AG09309 (cell line): ENCODE data around the gene ANKRD13C.

Source experiments
- DNase-seq: peaks from one replicate; pipeline ENCODE4 v3.0.0-alpha.2; 2010; ENCODE audit warnings: low read depth
- H3K4me3 ChIP-seq: 2 replicates; pipeline ENCODE4 v1.5.1; 2011; ENCODE audit warnings: mild to moderate bottlenecking, low read depth, low read length, moderate library complexity; ENCODE audit not compliant: control insufficient read depth
- TF ChIP-seq, protein P1 (sequence below): IDR thresholded peaks from 2 replicates; pipeline ENCODE4 v1.5.1; 2011; ENCODE audit warnings: mild to moderate bottlenecking, low read depth, low read length, inconsistent platforms; ENCODE audit not compliant: insufficient read depth, control insufficient read depth; ENCODE audit errors: missing control alignments

Gene ANKRD13C

DNA sequence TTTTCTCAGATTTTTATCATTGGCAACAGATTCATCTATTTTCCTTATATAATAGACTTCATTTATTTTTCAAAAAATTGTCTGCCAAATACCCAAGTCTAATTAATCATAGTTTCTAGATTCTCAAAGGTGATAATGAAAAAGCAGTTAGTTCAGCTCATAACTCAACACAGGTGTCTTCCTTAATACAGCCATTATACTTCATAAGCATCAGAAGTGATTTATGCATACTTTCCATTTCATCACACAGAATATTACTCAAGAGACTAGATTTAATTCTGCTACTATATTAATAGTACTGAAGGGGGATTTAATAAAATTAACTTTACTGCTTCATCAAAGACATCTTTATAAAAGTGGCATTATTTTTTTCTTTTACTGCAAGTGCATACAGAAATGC is 114.6 kb downstream of the ANKRD13C start:
- TF ChIP-seq, protein P1, sequence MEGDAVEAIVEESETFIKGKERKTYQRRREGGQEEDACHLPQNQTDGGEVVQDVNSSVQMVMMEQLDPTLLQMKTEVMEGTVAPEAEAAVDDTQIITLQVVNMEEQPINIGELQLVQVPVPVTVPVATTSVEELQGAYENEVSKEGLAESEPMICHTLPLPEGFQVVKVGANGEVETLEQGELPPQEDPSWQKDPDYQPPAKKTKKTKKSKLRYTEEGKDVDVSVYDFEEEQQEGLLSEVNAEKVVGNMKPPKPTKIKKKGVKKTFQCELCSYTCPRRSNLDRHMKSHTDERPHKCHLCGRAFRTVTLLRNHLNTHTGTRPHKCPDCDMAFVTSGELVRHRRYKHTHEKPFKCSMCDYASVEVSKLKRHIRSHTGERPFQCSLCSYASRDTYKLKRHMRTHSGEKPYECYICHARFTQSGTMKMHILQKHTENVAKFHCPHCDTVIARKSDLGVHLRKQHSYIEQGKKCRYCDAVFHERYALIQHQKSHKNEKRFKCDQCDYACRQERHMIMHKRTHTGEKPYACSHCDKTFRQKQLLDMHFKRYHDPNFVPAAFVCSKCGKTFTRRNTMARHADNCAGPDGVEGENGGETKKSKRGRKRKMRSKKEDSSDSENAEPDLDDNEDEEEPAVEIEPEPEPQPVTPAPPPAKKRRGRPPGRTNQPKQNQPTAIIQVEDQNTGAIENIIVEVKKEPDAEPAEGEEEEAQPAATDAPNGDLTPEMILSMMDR, result no peak
- no peak for DNase-seq
- no peak overlapping the region for H3K4me3 ChIP-seq

DNA sequence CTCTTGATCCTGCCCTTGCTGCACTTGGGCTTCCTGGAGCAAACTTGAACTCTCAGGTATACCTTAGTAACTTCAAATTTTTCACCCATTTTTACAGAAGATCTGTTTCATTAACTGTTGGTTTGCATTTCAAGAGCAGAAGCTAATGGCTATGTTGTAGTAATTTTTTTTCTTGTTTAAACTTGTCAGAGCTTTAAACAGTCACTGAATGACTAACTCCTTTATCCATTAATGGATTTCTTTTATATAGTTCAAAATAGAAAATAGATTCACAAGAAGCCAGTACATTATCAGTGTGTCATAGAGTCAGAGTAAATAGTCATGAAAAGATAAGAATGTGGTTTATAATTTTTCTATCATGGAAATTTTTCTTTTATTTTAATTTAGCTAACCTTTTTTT is 119.8 kb downstream of the ANKRD13C start:
- no peak overlapping the region for H3K4me3 ChIP-seq
- DNase-seq, result no peak
- TF ChIP-seq, protein P1, result no peak

DNA sequence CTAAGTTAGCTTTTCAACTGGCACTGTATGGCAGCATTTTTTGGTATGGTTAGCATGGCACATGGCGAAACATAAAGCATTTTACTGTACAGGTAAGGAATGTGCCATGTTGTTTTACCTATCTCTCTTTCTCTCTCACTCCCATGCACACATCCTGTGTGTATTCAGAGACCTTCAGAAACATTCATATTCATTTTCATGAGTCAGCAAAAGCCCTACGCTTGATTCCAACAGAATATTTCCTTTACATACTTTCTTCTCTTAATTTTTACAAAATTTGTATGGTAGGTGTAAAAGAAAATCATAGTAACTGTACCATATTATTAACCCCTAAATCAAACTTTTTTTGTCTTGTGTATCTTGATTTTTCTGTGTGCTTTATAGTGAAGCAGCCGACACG is 123.0 kb downstream of the ANKRD13C start:
- no peak overlapping the region for H3K4me3 ChIP-seq
- no peak for DNase-seq
- TF ChIP-seq, protein P1, result no peak

DNA sequence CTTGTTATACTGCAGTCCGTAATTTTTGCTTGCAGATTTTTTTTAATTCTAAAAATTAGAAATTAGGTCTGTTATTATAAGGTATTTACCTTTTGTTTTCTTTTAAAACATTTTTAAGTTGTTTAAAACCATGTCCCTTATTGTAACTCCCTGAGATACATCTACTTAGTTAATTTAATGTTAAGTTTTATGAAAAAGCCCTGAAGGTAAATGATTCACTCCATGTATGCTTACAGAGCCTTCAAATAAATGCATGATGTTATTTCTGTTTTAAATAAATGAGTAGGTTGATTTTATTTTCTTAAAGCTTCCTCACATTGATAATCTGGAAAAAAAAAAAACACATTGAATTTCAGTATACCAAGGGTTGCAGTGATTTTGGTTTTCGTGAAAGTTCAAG is 125.9 kb downstream of the ANKRD13C start:
- TF ChIP-seq, protein P1, result no peak

DNA sequence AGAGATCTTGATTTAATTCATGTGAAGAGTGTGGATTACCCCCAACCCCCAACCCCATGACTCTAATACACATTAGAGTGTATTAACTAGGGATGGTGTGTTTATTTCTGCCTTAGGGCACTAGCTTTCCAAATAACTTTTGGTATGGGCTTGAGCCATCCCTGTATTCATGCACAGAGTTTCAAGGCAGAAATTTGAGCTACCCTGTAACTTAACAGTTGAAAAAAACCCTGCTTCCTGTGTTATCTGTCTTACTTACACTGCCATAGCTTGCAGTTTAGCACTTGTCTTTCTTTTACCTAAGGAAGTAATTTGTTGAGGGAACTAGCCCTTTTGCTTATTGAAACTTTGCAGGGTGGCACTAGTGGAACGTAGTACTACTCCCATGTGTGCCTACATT is 127.1 kb downstream of the ANKRD13C start:
- H3K4me3 ChIP-seq, result no peak overlapping the region
- DNase-seq, result no peak
- TF ChIP-seq, protein P1, result no peak

More for the DNA sequence above, 125.9 kb downstream of the ANKRD13C start:
- no peak overlapping the region for H3K4me3 ChIP-seq
- DNase-seq, result no peak

DNA sequence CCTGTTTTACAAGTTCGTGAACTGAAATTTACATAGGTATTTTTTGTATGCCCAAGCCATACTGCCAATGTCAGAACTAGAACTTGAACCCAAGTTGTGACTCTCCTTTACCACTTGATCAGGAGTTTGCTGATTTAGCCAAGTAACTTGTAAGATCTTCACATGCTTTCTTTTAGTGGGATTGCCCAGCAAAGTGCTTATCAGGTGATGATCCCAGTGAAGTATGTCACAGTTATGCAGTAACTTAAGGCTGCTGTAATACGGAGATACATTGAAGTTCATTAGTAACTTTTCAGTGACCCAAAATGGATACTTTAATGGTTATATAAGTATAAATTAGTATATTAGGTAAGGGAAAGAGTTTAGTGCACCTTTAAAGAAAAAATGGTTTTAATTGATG is 129.6 kb downstream of the ANKRD13C start:
- no peak overlapping the region for H3K4me3 ChIP-seq
- DNase-seq, result no peak
- TF ChIP-seq, protein P1, result no peak

DNA sequence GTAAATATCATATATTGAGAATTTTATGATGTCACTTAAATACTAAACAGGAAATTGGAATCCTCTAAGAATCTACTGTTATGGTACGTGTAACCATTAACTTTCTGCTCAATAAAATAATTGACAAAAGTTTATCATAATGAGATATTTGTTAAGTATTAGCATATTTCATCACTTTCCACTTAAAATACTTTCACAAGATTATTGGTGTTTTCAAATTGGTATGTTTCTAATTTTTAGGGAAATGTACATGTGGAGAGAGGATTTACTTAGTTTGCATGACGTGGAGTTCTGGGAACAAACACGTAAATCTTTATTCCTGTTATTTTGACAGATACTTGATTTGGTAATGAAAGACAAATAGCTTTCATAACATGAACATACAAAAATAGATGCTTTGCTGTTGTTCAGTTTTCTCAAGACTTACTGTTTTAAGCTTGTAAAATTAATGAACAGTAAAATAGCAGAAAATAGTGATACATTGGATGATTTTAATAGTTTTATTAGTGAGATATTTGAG is 131.7 kb downstream of the ANKRD13C start:
- H3K4me3 ChIP-seq, result peak overlapping the region; percentile 68
- TF ChIP-seq, protein P1, result no peak
- no peak for DNase-seq
